Thymus (tissue), 11 donors: Measurements from ENCODE around the gene DCAF6. TPM values are rescaled to one million over a fixed set of nuclear protein-coding genes. Genes with fewer than 3 reads are reported as not detected.

Experiments used
- DNase-seq, 9 donors: peaks; one replicate each; pipeline ENCODE4 v3.0.0-alpha.2; 2013; ENCODE audit warnings: low spot score in 9 of 9, low read depth in 6 of 9, missing footprints in 1 of 9
- H3K27ac ChIP-seq, 2 donors: one replicate each; pipeline ENCODE4 v1.5.1; 2013; ENCODE audit warnings: control low read depth in 1 of 2, low read depth in 1 of 2, low read length in 1 of 2, mild to moderate bottlenecking in 1 of 2, moderate library complexity in 1 of 2
- H3K27me3 ChIP-seq, 2 donors: one replicate each; pipeline ENCODE4 v1.5.1; 2013; ENCODE audit warnings: low read length in 1 of 2; ENCODE audit not compliant: control insufficient read depth in 2 of 2, insufficient read depth in 1 of 2
- H3K36me3 ChIP-seq, 2 donors: one replicate each; pipeline ENCODE4 v1.5.1; 2013; ENCODE audit warnings: low read length in 1 of 2, mild to moderate bottlenecking in 1 of 2, moderate library complexity in 1 of 2; ENCODE audit not compliant: control insufficient read depth in 2 of 2, insufficient read depth in 2 of 2
- H3K4me1 ChIP-seq, 2 donors: one replicate each; pipeline ENCODE4 v1.5.1; 2013; ENCODE audit warnings: low read length in 2 of 2; ENCODE audit not compliant: control insufficient read depth in 2 of 2, insufficient read depth in 2 of 2
- H3K4me3 ChIP-seq, 2 donors: one replicate each; pipeline ENCODE4 v1.5.1; 2013; ENCODE audit warnings: low read length in 2 of 2, control low read depth in 1 of 2, mild to moderate bottlenecking in 1 of 2
- H3K9me3 ChIP-seq, 2 donors: one replicate each; pipeline ENCODE4 v1.5.1; 2013; ENCODE audit warnings: low read length in 1 of 2, mild to moderate bottlenecking in 1 of 2; ENCODE audit not compliant: control insufficient read depth in 2 of 2, insufficient read depth in 1 of 2
- WGBS: extraction: QIAGEN DNeasy Blood & Tissue Kit; methylation state at CpG from one replicate; pipeline ENCODE4 v1.1.7; 2013; 5-methylcytosine and 5-hydroxymethylcytosine counted together
- polyA plus RNA-seq: library from polyadenylated mRNA; stranded (reverse); fragments of 200-250 nt; gene quantifications from one replicate; pipeline ENCODE4 v1.2.3, GENCODE V29; 2013
- total RNA-seq: library from RNA; stranded (reverse); fragments of 120-200 nt; gene quantifications from one replicate; pipeline ENCODE4 v1.2.4, GENCODE V29; 2013
- donor health status: healthy.

Gene DCAF6
- total and polyA plus RNA-seq, 2 donors: 28.0 to 51.7 TPM

DNA sequence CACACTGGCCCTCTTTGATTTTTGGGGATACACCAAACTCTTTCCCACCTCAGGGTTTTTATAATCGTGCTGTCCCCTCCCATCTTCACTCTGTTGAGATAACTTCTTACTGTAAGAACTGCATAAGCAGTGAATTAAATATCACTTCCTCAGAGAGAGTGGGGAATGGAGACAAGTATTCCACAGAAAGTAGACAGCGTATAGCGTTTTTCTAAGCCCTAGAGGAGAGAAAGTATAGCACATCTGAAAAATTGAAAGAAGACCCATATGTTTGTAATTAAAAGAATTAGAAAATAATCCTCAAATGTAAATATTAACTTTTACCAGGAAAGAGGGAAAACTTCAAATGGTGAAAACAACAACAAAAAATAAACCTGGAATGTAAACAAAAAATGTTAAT, 132.9 kb downstream of the DCAF6 start:
- no peaks in the 10 kb centered on the region for H3K27me3 ChIP-seq
- WGBS: over 99% methylated on average over 3 of the region's 3 CpGs
- no peaks in the 10 kb centered on the region for H3K4me1 ChIP-seq
- H3K9me3 ChIP-seq: no peaks in the 10 kb centered on the region
- DNase-seq: no peak
- no peak overlapping the region for H3K27ac ChIP-seq
- H3K4me3 ChIP-seq: no peak overlapping the region
- peaks cover 20 to 62% of the 10 kb centered on the region in 2 donors for H3K36me3 ChIP-seq

DNA sequence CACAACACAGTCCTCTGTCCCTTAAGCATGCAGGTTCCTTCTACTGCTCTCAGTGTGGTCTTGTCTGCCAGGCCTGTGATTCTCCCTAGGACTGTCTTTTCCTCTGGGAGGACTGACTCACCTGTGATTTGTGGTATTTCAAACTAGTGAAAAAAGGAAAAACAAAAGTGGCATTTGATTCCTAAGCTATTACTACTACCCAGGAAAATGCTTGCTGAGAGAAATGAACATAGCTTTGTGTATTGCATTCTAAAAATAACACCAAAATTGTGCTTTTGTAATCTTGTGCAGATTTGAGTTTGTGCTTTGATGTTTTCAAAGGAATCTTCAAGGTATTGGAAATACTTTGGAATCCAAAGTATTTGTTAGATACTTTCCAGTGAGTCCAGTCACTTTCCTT, 143.3 kb downstream of the DCAF6 start:
- Histone ChIP-seq H3K4me1 (peaks cover 0 to 8% of the 10 kb centered on the region in 2 donors), H3K27ac (no peak overlapping the region)
- no peak for DNase-seq

DNA sequence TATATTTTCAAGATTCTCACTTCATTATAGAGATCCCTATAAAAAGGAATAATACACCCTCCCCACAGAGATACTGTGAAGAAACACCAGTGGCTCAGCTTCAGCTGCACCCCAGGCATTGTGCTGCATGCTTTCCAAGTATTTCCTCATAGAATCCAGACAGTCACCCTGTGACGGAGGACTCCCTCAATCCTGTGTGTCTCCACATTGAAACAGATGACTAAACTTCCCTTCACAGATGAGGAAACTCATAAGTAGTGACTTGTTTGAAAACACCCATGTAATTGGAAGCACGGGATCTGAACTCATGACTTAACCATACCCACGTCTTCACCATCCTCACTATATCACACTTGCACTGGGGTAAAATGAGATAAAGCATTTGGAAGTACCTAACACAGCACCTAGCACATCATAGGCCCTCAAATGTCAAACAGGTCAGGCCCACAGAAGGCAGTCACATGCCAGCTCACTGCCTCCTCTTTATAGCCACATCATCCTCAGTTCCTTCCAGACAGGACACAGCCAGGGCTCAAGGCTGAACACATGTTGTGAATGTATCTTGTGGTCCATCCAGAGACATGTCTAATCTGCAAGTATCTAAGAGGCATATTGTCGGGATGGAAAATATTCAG, 145.0 kb downstream of the DCAF6 start:
- DNase-seq: no peak
- H3K27ac ChIP-seq: no peak overlapping the region
- 95% methylated on average over 4 of the region's 4 CpGs for WGBS
- peaks cover 0 to 12% of the 10 kb centered on the region in 2 donors for H3K4me1 ChIP-seq
- no peak overlapping the region for H3K4me3 ChIP-seq
- H3K36me3 ChIP-seq: peaks cover 11 to 12% of the 10 kb centered on the region in 2 donors
- H3K27me3 ChIP-seq: no peaks in the 10 kb centered on the region
- H3K9me3 ChIP-seq: no peaks in the 10 kb centered on the region

More for the DNA sequence above, 143.3 kb downstream of the DCAF6 start:
- Histone ChIP-seq H3K4me3 (no peak overlapping the region), H3K9me3 (no peaks in the 10 kb centered on the region), H3K36me3 (peaks cover 15 to 21% of the 10 kb centered on the region in 2 donors), H3K27me3 (no peaks in the 10 kb centered on the region)

DNA sequence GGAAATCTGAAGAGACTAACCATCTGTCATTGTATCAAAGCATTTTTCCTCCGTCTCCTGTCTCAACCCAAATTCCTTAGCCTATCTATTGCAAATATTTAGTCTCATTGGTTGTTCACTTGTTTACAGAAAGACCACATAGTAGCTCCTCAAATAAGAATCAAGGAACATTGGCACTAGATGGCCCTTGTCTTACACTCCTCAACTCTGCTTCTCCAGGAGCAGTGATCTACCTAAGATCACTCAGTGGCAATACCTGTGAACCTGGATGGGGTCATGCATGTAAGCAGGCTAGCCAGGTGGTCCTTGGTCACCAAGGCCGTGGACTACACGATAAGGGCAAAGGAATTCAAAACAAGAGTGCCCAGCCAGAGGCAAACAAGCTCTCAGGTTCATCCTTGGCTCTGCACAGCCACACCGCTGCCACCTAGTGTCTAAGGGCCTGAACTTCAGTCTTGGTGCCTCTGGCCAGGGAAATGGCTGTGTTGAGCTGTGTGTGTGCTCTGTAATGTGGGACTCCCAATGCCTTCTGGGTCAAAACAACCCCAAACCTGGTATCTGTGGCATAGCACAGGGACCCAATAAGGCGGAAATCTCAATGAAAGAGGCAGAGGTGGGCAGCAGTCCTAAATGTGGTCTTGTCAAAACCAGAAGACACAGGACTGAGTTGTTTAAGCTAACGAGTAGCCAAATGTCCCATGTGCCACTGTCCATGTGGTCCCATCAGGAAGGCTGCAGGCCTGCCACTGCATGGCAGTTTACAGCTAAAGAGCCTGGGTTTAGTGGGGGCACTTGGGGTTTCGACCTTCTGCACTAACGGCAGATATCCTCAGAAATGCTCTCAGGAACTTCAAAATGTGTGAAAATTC, 145.8 kb downstream of the DCAF6 start:
- 61% methylated on average over 8 of the region's 8 CpGs for WGBS
- peaks cover 0 to 12% of the 10 kb centered on the region in 2 donors for H3K4me1 ChIP-seq
- no peaks in the 10 kb centered on the region for H3K27me3 ChIP-seq
- peak in 8 of 9 donors; percentile 24 to 78 (median 58) for DNase-seq
- H3K9me3 ChIP-seq: no peaks in the 10 kb centered on the region
- H3K4me3 ChIP-seq: no peak overlapping the region
- peaks cover 5% of the 10 kb centered on the region in 2 donors for H3K36me3 ChIP-seq
- H3K27ac ChIP-seq: no peak overlapping the region

GRCh38 chr1:168083456-168084325, 147.2 kb downstream of the DCAF6 start:
- H3K36me3 ChIP-seq: no peaks in the 10 kb centered on the region
- no peak overlapping the region for H3K27ac ChIP-seq
- H3K4me1 ChIP-seq: peaks cover 0 to 12% of the 10 kb centered on the region in 2 donors
- no peak overlapping the region for H3K4me3 ChIP-seq
- over 99% methylated on average over 7 of the region's 7 CpGs for WGBS
- no peaks in the 10 kb centered on the region for H3K9me3 ChIP-seq
- DNase-seq: no peak
- H3K27me3 ChIP-seq: no peaks in the 10 kb centered on the region

- H3K27ac ChIP-seq: no peak overlapping the region
- H3K9me3 ChIP-seq: no peaks in the 10 kb centered on the region
- H3K4me1 ChIP-seq: peaks cover 0 to 12% of the 10 kb centered on the region in 2 donors
- peak in 7 of 9 donors; percentile 18 to 71 (median 37) for DNase-seq
- H3K4me3 ChIP-seq: no peak overlapping the region
- H3K36me3 ChIP-seq: no peaks in the 10 kb centered on the region
- 24% methylated on average over 13 of the region's 13 CpGs for WGBS
- H3K27me3 ChIP-seq: no peaks in the 10 kb centered on the region
Observed at GRCh38 chr1:168084396-168085231, 148.1 kb downstream of the DCAF6 start.

DNA sequence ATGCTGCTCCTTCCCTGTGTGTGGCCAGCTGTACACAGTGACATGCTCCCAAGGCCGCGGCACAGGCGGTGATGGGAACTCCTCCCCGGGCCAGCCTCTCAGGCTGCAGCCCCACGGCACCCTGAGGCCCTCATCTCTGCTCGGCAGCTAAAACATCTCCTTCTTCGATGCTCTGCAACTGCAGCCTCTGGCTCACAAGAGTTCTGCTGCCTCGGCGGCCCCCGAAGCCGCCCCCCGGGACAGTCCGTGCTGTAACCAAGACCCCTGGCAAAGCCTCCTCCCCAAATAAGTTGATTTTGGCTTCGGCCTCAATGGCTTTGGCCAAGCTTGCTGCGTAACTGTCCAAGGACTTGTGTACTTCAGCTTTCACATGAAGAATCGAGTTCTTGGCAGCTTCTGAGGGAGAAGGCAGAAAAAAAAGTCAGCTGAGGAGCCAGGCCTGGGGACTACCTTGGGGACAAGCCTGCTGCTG, 149.0 kb downstream of the DCAF6 start:
- no peak for DNase-seq
- Histone ChIP-seq H3K27ac (no peak overlapping the region), H3K9me3 (no peaks in the 10 kb centered on the region), H3K27me3 (no peaks in the 10 kb centered on the region), H3K4me1 (peaks cover 0 to 12% of the 10 kb centered on the region in 2 donors), H3K36me3 (no peaks in the 10 kb centered on the region), H3K4me3 (no peak overlapping the region)
- 95% methylated on average over 16 of the region's 16 CpGs for WGBS

DNA sequence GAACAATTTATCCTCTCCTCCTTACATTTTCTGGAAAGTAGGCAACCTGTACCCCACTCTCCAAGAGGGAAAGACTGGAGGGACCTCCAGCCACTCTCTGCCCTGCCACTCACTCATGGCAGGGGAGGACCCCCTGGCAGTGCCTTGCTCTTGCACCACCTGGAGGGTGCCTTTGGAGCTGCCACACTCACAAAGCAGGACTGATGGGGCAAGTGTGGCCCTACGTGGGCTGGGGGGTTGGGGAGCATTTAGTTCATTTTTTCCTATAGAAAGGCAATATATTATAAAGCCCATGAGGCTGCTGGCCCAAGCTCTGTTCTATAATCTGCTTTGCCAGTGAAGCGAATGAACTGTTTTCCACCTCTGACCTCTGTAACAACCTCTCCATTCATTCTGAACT, 150.0 kb downstream of the DCAF6 start:
- Histone ChIP-seq H3K4me1 (peaks cover 0 to 12% of the 10 kb centered on the region in 2 donors), H3K27me3 (no peaks in the 10 kb centered on the region), H3K9me3 (no peaks in the 10 kb centered on the region), H3K4me3 (no peak overlapping the region), H3K36me3 (no peaks in the 10 kb centered on the region), H3K27ac (no peak overlapping the region)
- DNase-seq: no peak
- 90% methylated on average over 2 of the region's 2 CpGs for WGBS
